Nephron (organoid): ENCODE data around the gene SLC2A5.

Experiments used
- H3K27ac Mint-ChIP-seq, 3 experiments: 2 replicates each; pipeline ENCODE4 v1.8.0; 2020; ENCODE audit warnings: mixed read lengths in 3 of 3, mild to moderate bottlenecking in 2 of 3, moderate library complexity in 1 of 3
- H3K27me3 Mint-ChIP-seq: 2 replicates; pipeline ENCODE4 v1.8.0; 2021; ENCODE audit warnings: low read depth, mild to moderate bottlenecking, moderate library complexity, mixed read lengths
- H3K36me3 Mint-ChIP-seq: 2 replicates; pipeline ENCODE4 v1.8.0; 2020; ENCODE audit warnings: low read depth, mixed read lengths
- H3K4me1 Mint-ChIP-seq: 2 replicates; pipeline ENCODE4 v1.8.0; 2020; ENCODE audit warnings: mixed read lengths
- H3K4me3 Mint-ChIP-seq, 3 experiments: 2 replicates each; pipeline ENCODE4 v1.8.0; 2020; ENCODE audit warnings: mild to moderate bottlenecking in 3 of 3, mixed read lengths in 3 of 3, moderate library complexity in 2 of 3
- H3K9me3 Mint-ChIP-seq: 2 replicates; pipeline ENCODE4 v1.8.0; 2020; ENCODE audit warnings: mixed read lengths
- TF ChIP-seq, protein P1 (sequence below), 3 experiments: fragments of 200-600 bp; sonication (generic); IDR thresholded peaks; one replicate each; pipeline ENCODE4 v1.5.0; 2021; ENCODE audit warnings: antibody characterized with exemption in 3 of 3; ENCODE audit not compliant: unreplicated experiment in 3 of 3

The SLC2A5 gene

DNA sequence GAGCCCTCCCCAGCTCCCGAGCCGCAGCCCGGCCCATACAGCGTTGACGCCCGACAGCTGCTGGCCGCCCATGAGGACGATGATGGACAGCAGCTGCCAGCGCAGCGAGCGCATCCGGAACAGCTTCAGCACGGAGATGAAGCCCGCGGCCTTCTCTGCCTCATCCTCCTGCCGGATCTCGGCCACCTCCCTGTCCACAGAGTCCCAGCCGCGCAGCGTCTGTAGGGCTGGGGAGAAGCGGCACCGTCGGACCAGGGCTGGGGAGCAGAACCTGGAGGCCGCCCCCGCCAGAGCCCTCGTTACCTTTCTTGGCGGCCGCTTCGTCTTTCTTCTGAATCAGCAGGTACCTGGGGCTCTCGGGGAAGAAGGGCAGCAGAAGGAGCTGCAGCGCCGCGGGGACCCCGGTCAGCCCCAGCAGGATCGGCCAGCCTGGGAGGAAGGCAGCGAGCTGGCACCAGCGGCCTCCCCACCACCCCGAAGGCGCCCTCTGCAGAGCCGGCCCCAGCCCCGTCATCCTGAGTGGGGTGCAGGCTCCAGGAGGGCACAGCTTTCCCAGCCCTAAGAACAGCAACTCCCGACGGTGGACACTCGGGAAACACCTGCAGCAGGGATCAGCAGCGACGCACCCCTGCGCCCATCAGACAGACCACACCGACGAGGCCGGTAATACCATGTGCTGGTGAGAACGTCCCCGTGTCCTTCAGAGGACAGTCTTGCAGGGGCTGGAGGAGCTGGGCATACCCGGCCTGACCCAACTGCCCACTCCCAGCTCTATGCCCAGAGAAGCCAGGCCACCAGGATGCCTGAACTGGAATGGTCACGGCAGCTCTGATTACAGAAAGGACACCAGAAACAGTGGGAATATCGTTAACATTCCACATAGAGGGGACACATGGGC, 29.4 kb downstream of the SLC2A5 start:
- H3K9me3 Mint-ChIP-seq = peaks cover 13% of the 10 kb centered on the region
- H3K27ac Mint-ChIP-seq = no peak overlapping the region
- H3K27me3 Mint-ChIP-seq = peaks cover 5% of the 10 kb centered on the region
- H3K36me3 Mint-ChIP-seq = peaks cover 4% of the 10 kb centered on the region
- TF ChIP-seq, protein P1, sequence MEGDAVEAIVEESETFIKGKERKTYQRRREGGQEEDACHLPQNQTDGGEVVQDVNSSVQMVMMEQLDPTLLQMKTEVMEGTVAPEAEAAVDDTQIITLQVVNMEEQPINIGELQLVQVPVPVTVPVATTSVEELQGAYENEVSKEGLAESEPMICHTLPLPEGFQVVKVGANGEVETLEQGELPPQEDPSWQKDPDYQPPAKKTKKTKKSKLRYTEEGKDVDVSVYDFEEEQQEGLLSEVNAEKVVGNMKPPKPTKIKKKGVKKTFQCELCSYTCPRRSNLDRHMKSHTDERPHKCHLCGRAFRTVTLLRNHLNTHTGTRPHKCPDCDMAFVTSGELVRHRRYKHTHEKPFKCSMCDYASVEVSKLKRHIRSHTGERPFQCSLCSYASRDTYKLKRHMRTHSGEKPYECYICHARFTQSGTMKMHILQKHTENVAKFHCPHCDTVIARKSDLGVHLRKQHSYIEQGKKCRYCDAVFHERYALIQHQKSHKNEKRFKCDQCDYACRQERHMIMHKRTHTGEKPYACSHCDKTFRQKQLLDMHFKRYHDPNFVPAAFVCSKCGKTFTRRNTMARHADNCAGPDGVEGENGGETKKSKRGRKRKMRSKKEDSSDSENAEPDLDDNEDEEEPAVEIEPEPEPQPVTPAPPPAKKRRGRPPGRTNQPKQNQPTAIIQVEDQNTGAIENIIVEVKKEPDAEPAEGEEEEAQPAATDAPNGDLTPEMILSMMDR (IDR thresholded peaks at IDR 0.05; ENCODE audit: unreplicated experiment in 3 of 3) = no peak
- H3K4me1 Mint-ChIP-seq = peaks cover 5% of the 10 kb centered on the region
- H3K4me3 Mint-ChIP-seq = no peak overlapping the region

DNA sequence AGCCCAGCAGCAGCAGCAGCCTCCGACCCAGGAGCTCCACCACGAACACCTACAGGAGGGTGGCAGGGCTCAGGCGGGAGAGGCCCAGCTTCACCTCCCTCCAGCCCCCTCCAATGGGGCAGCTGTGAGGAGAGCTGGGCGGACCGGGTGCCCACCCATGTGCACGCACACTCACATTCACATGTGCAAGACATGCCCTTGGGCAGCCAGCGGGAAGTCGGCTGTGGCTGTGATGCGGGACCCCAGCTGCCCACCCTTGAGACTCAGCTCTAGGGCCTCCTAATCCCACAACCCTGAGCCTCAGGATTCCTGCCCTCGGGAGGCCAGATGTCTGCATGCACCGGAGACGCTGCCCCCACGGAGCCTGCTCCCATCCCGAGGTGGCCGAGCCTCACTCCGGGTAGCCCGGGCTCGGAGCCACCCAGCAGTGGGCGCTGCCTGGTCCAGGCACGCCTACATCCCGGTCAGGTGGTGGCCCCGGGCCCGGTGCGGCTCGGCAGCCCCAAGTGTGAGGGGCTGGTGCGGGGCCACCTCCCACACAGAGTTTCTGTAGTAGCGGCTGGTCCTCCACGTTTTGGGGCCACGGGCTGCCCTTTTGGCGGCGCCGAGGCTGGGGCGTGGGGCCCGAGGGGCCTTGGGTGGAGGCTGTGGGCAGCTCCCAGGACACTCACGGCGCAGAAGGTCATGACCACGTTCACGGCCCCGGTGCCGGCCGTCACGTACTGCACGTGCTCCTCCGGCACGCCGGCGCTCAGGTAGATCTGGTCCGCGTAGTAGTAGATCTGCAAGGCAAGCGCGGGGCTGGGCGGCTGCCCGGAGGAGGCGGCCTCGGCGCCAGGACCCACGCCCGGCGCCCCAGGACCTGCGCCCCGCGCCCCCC, 30.3 kb downstream of the SLC2A5 start:
- TF ChIP-seq, protein P1 (IDR thresholded peaks at IDR 0.05; ENCODE audit: unreplicated experiment in 3 of 3) = no peak
- Mint-ChIP-seq H3K27ac (no peak overlapping the region), H3K27me3 (peaks cover 10% of the 10 kb centered on the region), H3K36me3 (peaks cover 4% of the 10 kb centered on the region), H3K9me3 (peaks cover 19% of the 10 kb centered on the region), H3K4me3 (no peak overlapping the region), H3K4me1 (peaks cover 7% of the 10 kb centered on the region)

DNA sequence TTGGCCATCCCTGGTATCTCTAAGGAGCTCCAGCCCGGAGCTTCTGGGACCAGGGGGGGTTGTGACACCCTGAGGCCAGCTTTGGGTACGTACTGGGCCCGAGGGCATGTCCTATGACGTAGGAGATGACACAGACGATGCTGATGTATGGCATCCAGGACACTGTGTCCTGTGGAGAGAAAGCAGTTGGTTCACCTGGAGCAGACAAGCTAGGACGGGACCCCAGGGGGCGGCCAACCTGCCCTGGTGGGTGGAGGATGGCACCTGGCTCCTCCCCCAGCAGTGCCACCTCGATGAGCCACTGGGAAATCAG, 31.1 kb downstream of the SLC2A5 start:
- TF ChIP-seq, protein P1 (IDR thresholded peaks at IDR 0.05; ENCODE audit: unreplicated experiment in 3 of 3) = no peak
- H3K27me3 Mint-ChIP-seq = peaks cover 17% of the 10 kb centered on the region

DNA sequence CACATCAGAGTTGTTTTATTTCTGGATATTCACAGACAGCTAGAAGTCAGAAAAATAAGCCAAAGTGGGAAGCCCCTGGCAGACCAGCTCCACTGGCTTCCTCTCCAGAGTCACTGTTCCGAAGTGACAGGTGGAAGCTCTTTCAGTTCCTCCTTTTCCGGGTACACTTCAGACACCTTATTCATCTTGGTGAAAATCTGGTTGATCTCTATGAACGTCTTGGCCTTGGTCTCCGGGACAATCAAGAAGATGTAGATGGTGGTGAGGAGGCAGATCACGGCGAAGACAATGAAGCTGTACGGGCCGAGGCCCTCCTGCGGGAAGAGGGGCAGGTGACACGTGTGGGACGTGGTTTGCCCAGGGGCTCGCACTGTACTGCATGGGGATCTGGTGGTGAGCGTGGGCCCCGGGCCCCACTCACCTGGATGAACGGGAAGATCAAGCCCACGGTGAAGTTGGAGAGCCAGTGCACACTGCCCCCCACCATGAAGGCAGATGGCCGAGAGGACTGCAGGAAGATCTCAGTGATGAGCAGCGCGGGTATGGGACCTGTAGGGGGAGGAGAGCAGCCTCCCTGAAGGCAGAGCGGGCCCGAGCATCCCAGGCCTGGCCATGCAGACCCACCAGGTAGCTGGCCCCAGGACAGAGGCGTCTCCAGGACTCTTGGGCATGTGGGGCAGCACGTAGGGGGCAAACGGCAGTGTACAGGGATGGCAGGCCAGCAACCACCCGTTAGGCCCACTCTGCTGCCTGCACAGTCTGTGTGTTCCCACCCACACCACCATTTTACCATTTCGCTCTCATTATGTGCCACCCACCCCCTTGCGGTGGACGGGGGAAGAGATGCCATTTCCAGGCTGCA, 31.7 kb downstream of the SLC2A5 start:
- Mint-ChIP-seq H3K4me3 (no peak overlapping the region), H3K9me3 (peaks cover 19% of the 10 kb centered on the region), H3K27me3 (peaks cover 12% of the 10 kb centered on the region), H3K4me1 (peaks cover 9% of the 10 kb centered on the region), H3K36me3 (peaks cover 4% of the 10 kb centered on the region), H3K27ac (no peak overlapping the region)
- TF ChIP-seq, protein P1 (IDR thresholded peaks at IDR 0.05; ENCODE audit: unreplicated experiment in 3 of 3) = no peak

More for the DNA sequence above, 31.1 kb downstream of the SLC2A5 start:
- Mint-ChIP-seq H3K36me3 (peaks cover 4% of the 10 kb centered on the region), H3K4me3 (no peak overlapping the region), H3K4me1 (peaks cover 9% of the 10 kb centered on the region), H3K9me3 (peaks cover 19% of the 10 kb centered on the region), H3K27ac (no peak overlapping the region)

DNA sequence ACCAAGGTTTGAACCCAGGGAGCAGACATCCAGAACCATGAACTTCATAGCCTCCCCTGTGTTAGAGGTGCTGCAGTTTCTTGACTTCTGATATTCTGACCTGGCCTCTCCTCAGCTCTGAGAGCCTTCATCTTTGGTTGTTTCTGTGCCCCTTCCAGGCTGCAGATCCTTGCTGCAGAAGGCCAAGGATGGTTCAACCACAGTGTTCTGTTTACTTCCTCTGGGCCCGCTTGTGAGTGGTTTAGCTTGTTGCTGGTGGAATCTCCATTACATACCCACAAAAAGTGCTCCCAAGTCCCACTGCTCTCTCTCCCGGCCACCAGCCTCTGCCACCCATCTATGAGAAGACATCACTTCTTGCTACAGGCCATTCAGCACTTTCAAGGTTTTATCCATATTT, 34.2 kb downstream of the SLC2A5 start:
- TF ChIP-seq, protein P1 (IDR thresholded peaks at IDR 0.05; ENCODE audit: unreplicated experiment in 3 of 3) = no peak
- H3K4me1 Mint-ChIP-seq = peaks cover 9% of the 10 kb centered on the region
- H3K27me3 Mint-ChIP-seq = peaks cover 12% of the 10 kb centered on the region
- peaks cover 4% of the 10 kb centered on the region for H3K36me3 Mint-ChIP-seq
- H3K9me3 Mint-ChIP-seq = peaks cover 23% of the 10 kb centered on the region
- H3K4me3 Mint-ChIP-seq = no peak overlapping the region
- no peak overlapping the region for H3K27ac Mint-ChIP-seq
